H1 (cell line): ENCODE measurements around the gene CACNA1D. TPM values are rescaled to one million over a fixed set of nuclear protein-coding genes. Genes with fewer than 3 reads are reported as not detected.

Source experiments
- CTCF ChIA-PET: fragments of 300-600 bp; sonication (Branson Sonifier 250); formaldehyde crosslinking; loops from one replicate; lab custom pipeline; 2021; ENCODE audit not compliant: partially characterized antibody; lab: Charles Lee
- POLR2A ChIA-PET: fragments of 300-600 bp; sonication (Branson Sonifier 250); formaldehyde crosslinking; loops from one replicate; lab custom pipeline; 2021; ENCODE audit warnings: inconsistent platforms; ENCODE audit not compliant: partially characterized antibody; lab: Charles Lee
- DNase-seq, 2 experiments: peaks; one replicate each; pipeline versions ENCODE4 v3.0.0 to v3.0.0-alpha.2; 2010 to 2022; ENCODE audit warnings: low spot score in 2 of 2, low read depth in 1 of 2, mixed read lengths in 1 of 2
- FAIRE-seq: peaks from 2 replicates; lab custom pipeline; 2011; peaks lifted over from hg19 to GRCh38; lab: Jason Lieb, UNC
- H2AFZ ChIP-seq: 2 replicates; pipeline ENCODE4 v1.8.1; 2012; ENCODE audit warnings: low read length, inconsistent platforms
- H2AK5ac ChIP-seq: 2 replicates; pipeline ENCODE4 v1.6.1; 2013; ENCODE audit warnings: low read depth, low read length
- H2BK120ac ChIP-seq: replicated peaks from 2 replicates; pipeline ENCODE3; 2013; ENCODE audit warnings: low read depth, low read length, inconsistent platforms
- H2BK12ac ChIP-seq: 2 replicates; pipeline ENCODE4 v1.6.1; 2013; ENCODE audit warnings: low read depth, low read length
- H2BK15ac ChIP-seq: 2 replicates; pipeline ENCODE4 v1.6.1; 2013; ENCODE audit warnings: low read length
- H2BK20ac ChIP-seq: 2 replicates; pipeline ENCODE4 v1.6.1; 2013; ENCODE audit warnings: low read length
- H2BK5ac ChIP-seq: 2 replicates; pipeline ENCODE4 v1.6.1; 2013; ENCODE audit warnings: low read depth, low read length
- H3K14ac ChIP-seq: 2 replicates; pipeline ENCODE4 v1.6.1; 2013; ENCODE audit warnings: inconsistent platforms; ENCODE audit not compliant: insufficient read length
- H3K18ac ChIP-seq: 2 replicates; pipeline ENCODE4 v1.6.1; 2013; ENCODE audit warnings: low read length; ENCODE audit errors: extremely low read depth
- H3K23ac ChIP-seq: 2 replicates; pipeline ENCODE4 v1.6.1; 2013; ENCODE audit warnings: inconsistent platforms; ENCODE audit not compliant: insufficient read length
- H3K23me2 ChIP-seq: 2 replicates; pipeline ENCODE4 v1.6.1; 2013; ENCODE audit warnings: low read depth, low read length
- H3K27ac ChIP-seq: 2 replicates; pipeline ENCODE4 v1.6.1; 2011; ENCODE audit warnings: low read depth, low read length, inconsistent platforms
- H3K27me3 ChIP-seq, 4 experiments: replicated peaks in 1 of 4; 1 replicate in 1 of 4; 2 replicates in 3 of 4; pipeline versions ENCODE4 v1.6.1 to v1.8.1; 2011 to 2013; ENCODE audit warnings: low read length in 3 of 4, mild to moderate bottlenecking in 3 of 4, inconsistent platforms in 2 of 4, mixed read lengths in 2 of 4, moderate library complexity in 1 of 4; ENCODE audit not compliant: control insufficient read depth in 3 of 4, insufficient read depth in 3 of 4; ENCODE audit errors: extremely low read depth in 1 of 4
- H3K36me3 ChIP-seq, 4 experiments: 2 replicates each; pipeline versions ENCODE4 v1.6.1 to v1.8.1; 2011 to 2013; ENCODE audit warnings: mild to moderate bottlenecking in 4 of 4, low read length in 3 of 4, moderate library complexity in 2 of 4, control low read depth in 1 of 4, inconsistent platforms in 1 of 4; ENCODE audit not compliant: insufficient read depth in 4 of 4, control insufficient read depth in 2 of 4
- H3K4ac ChIP-seq: replicated peaks from 2 replicates; pipeline ENCODE3; 2013; ENCODE audit warnings: low read length, low read depth, mixed read lengths, inconsistent platforms; ENCODE audit not compliant: insufficient read length
- H3K4me1 ChIP-seq, 4 experiments: replicated peaks in 1 of 4; 1 replicate in 1 of 4; 2 replicates in 3 of 4; pipeline versions ENCODE4 v1.6.1 to v1.8.1; 2011 to 2013; ENCODE audit warnings: low read length in 3 of 4, inconsistent platforms in 2 of 4, mixed read lengths in 1 of 4; ENCODE audit not compliant: insufficient read depth in 4 of 4, control insufficient read depth in 3 of 4
- H3K4me2 ChIP-seq, 2 experiments: 2 replicates each; pipeline versions ENCODE4 v1.6.1 to v1.8.1; 2011 to 2013; ENCODE audit warnings: low read depth in 2 of 2, low read length in 2 of 2, control low read depth in 1 of 2, inconsistent platforms in 1 of 2, mild to moderate bottlenecking in 1 of 2; ENCODE audit not compliant: insufficient read depth in 1 of 2
- H3K4me3 ChIP-seq, 4 experiments: fragments of 200-600, 300-600 bp in 1 of 4; sonication (generic), shearing (Covaris generic), sonication (Bioruptor Twin) in 1 of 4; 2 replicates each; pipeline versions ENCODE4 v1.5.1 to v1.8.1; 2011 to 2016; ENCODE audit warnings: low read length in 4 of 4, low read depth in 3 of 4, control low read depth in 2 of 4, inconsistent platforms in 2 of 4, mild to moderate bottlenecking in 2 of 4, mixed read lengths in 1 of 4, moderate library complexity in 1 of 4; ENCODE audit not compliant: insufficient read depth in 2 of 4; ENCODE audit errors: extremely low read depth in 1 of 4
- H3K56ac ChIP-seq: replicated peaks from 2 replicates; pipeline ENCODE3; 2013; ENCODE audit warnings: low read depth, mild to moderate bottlenecking, mixed read lengths, low read length, inconsistent platforms; ENCODE audit not compliant: insufficient read length
- H3K79me1 ChIP-seq: 2 replicates; pipeline ENCODE4 v1.6.1; 2013; ENCODE audit warnings: low read depth, low read length, control low read depth
- H3K79me2 ChIP-seq, 2 experiments: 2 replicates each; pipeline versions ENCODE4 v1.6.1 to v1.8.1; 2012 to 2013; ENCODE audit warnings: low read length in 2 of 2, mild to moderate bottlenecking in 2 of 2, inconsistent platforms in 1 of 2; ENCODE audit not compliant: insufficient read depth in 2 of 2, control insufficient read depth in 1 of 2
- H3K9ac ChIP-seq, 4 experiments: replicated peaks in 1 of 4; 1 replicate in 1 of 4; 2 replicates in 3 of 4; pipeline versions ENCODE4 v1.6.1 to v1.8.1; 2011 to 2013; ENCODE audit warnings: low read depth in 3 of 4, low read length in 3 of 4, control low read depth in 2 of 4, mild to moderate bottlenecking in 2 of 4, moderate library complexity in 2 of 4, inconsistent platforms in 1 of 4; ENCODE audit errors: extremely low read depth in 1 of 4
- H3K9me3 ChIP-seq, 2 experiments: 2 replicates each; pipeline versions ENCODE4 v1.6.1 to v1.8.1; 2012 to 2013; ENCODE audit warnings: mild to moderate bottlenecking in 2 of 2, moderate library complexity in 2 of 2, control low read depth in 1 of 2, inconsistent platforms in 1 of 2, low read depth in 1 of 2, low read length in 1 of 2, mixed read lengths in 1 of 2; ENCODE audit not compliant: insufficient read depth in 2 of 2
- H4K20me1 ChIP-seq, 2 experiments: replicated peaks in 1 of 2; 2 replicates each; pipeline versions ENCODE3 to v1.8.1; 2011 to 2013; ENCODE audit warnings: inconsistent platforms in 2 of 2, low read length in 2 of 2, mild to moderate bottlenecking in 1 of 2; ENCODE audit not compliant: insufficient read depth in 2 of 2, control insufficient read depth in 1 of 2
- H4K5ac ChIP-seq: 2 replicates; pipeline ENCODE4 v1.6.1; 2013; ENCODE audit warnings: low read length, low read depth, mixed read lengths, inconsistent platforms; ENCODE audit not compliant: insufficient read length
- H4K8ac ChIP-seq: 2 replicates; pipeline ENCODE4 v1.8.0; 2013; ENCODE audit warnings: mild to moderate bottlenecking, moderate library complexity, low read length, inconsistent platforms; ENCODE audit not compliant: insufficient read depth; ENCODE audit errors: extremely low read depth
- H4K91ac ChIP-seq: replicated peaks from 2 replicates; pipeline ENCODE3; 2013; ENCODE audit warnings: low read length, mixed read lengths, inconsistent platforms; ENCODE audit not compliant: insufficient read length
- ATF3 ChIP-seq: IDR thresholded peaks from 2 replicates; pipeline ENCODE4 v1.6.1; 2011; ENCODE audit warnings: low read depth, mild to moderate bottlenecking, low read length; ENCODE audit not compliant: insufficient read depth
- BACH1 ChIP-seq: IDR thresholded peaks from 2 replicates; pipeline ENCODE4 v1.6.1; 2012; ENCODE audit warnings: low read length, improper control_type of control experiment
- BRCA1 ChIP-seq: IDR thresholded peaks from 2 replicates; pipeline ENCODE4 v1.6.1; 2012; ENCODE audit warnings: low read depth, low read length, improper control_type of control experiment
- CBX5 ChIP-seq: fragments of 300-800, 300-1000 bp; sonication (generic); IDR thresholded peaks from 2 replicates; pipeline ENCODE4 v1.7.1; 2016; ENCODE audit warnings: antibody characterized with exemption, low read length, low read depth
- CEBPB ChIP-seq: IDR thresholded peaks from 2 replicates; pipeline ENCODE4 v1.6.1; 2012; ENCODE audit warnings: low read depth, low read length
- FOSL1 ChIP-seq: IDR thresholded peaks from 2 replicates; pipeline ENCODE4 v1.6.1; 2011; ENCODE audit warnings: mild to moderate bottlenecking, low read depth, low read length, moderate library complexity; ENCODE audit not compliant: insufficient read depth
- MAFK ChIP-seq: IDR thresholded peaks from 2 replicates; pipeline ENCODE4 v1.6.1; 2012; ENCODE audit warnings: low read depth, mild to moderate bottlenecking, improper control_type of control experiment, low read length
- MAX ChIP-seq: IDR thresholded peaks from 2 replicates; pipeline ENCODE4 v1.6.1; 2012; ENCODE audit warnings: inconsistent platforms
- POLR2A ChIP-seq, 2 experiments: IDR thresholded peaks; 1 replicate in 1 of 2; 2 replicates in 1 of 2; pipeline ENCODE4 v1.6.1; 2011; ENCODE audit warnings: low read depth in 2 of 2, low read length in 2 of 2, mild to moderate bottlenecking in 2 of 2; ENCODE audit errors: control extremely low read depth in 1 of 2
- POU5F1 ChIP-seq: IDR thresholded peaks from 2 replicates; pipeline ENCODE4 v1.6.1; 2011; ENCODE audit warnings: low read depth, mild to moderate bottlenecking, low read length, moderate library complexity
- RBBP5 ChIP-seq: IDR thresholded peaks from 2 replicates; pipeline ENCODE4 v1.7.1; 2012; ENCODE audit warnings: low read depth, mild to moderate bottlenecking, inconsistent platforms, low read length, moderate library complexity, borderline replicate concordance
- RXRA ChIP-seq: IDR thresholded peaks from 2 replicates; pipeline ENCODE4 v1.6.1; 2011; ENCODE audit warnings: low read depth, mild to moderate bottlenecking, low read length, moderate library complexity; ENCODE audit not compliant: insufficient read depth
- SAP30 ChIP-seq: fragments of 300-600 bp; sonication (generic); IDR thresholded peaks from 2 replicates; pipeline ENCODE4 v1.7.1; 2012; ENCODE audit warnings: low read length, moderate library complexity, mild to moderate bottlenecking, inconsistent platforms; ENCODE audit not compliant: insufficient read depth, insufficient replicate concordance
- TAF7 ChIP-seq: optimal IDR thresholded peaks from 2 replicates; pipeline ENCODE3; 2011; ENCODE audit warnings: low read depth, mild to moderate bottlenecking, inconsistent platforms, low read length, moderate library complexity, borderline replicate concordance
- ZNF274 ChIP-seq: IDR thresholded peaks from 2 replicates; pipeline ENCODE4 v1.7.0; 2012; ENCODE audit warnings: low read length, borderline replicate concordance; ENCODE audit errors: extremely low read depth
- WGBS, 2 experiments: shearing (Covaris generic) in 1 of 2; methylation state at CpG; one replicate each; pipeline versions ENCODE4 v1.1.6 to v1.1.7; 2013 to 2015; ENCODE audit warnings: low lambda C conversion rate in 2 of 2, mixed read lengths in 2 of 2, inconsistent platforms in 1 of 2, low coverage in 1 of 2, missing lambda C conversion rate in 1 of 2; ENCODE audit not compliant: insufficient replicate concordance in 2 of 2, insufficient coverage in 1 of 2, insufficient read length in 1 of 2; ENCODE audit errors: extremely low coverage in 1 of 2, missing lambda C conversion rate in 1 of 2; 5-methylcytosine and 5-hydroxymethylcytosine counted together
- polyA plus RNA-seq, 7 experiments: library from polyadenylated mRNA; depleted of rRNA in 3 of 7; stranded (reverse) in 5 of 7; unstranded in 2 of 7; fragments of >200 nt in 5 of 7; fragments of 200-250 nt in 2 of 7; gene quantifications; 1 replicate in 5 of 7; 2 replicates in 1 of 7; 4 replicates in 1 of 7; pipeline versions ENCODE4 v1.2.1 to v1.2.3, GENCODE V29; 2011 to 2013; ENCODE audit warnings: missing spikeins in 2 of 7, mixed read lengths in 2 of 7
- total RNA-seq: library from RNA; stranded (reverse); fragmentation: NEBNext Ultra II Directional; extraction: Animal tissue kit (Norgen Biotek cat#: 25700); gene quantifications from 2 replicates; pipeline ENCODE4 v1.2.1, GENCODE V29; 2021

The CACNA1D gene
- total and polyA plus RNA-seq, 2 of the 8 experiments (the other 6 are each of a cell fraction or from before 2014, with no cell fraction given) = 2.0 to 2.9 TPM

- H2BK5ac ChIP-seq = no peak overlapping the region
- FAIRE-seq (no peak), DNase-seq (peak in 1 of 2 experiments; percentile 17)
- no peak overlapping the region for H4K5ac ChIP-seq
- no peak overlapping the region for H3K4ac ChIP-seq
- H2BK15ac ChIP-seq = no peak overlapping the region
- no peaks in the 10 kb centered on the region for H3K23me2 ChIP-seq
- CTCF ChIA-PET = no interaction called here
- no peak overlapping the region for H4K8ac ChIP-seq
- no peaks in the 10 kb centered on the region for H3K36me3 ChIP-seq
- POLR2A ChIA-PET = no interaction called here
- no peaks in the 10 kb centered on the region for H3K79me1 ChIP-seq
- H4K20me1 ChIP-seq = no peaks in the 10 kb centered on the region
- no peaks in the 10 kb centered on the region for H3K79me2 ChIP-seq
- H2AFZ ChIP-seq = no peak overlapping the region
- no peak overlapping the region for H3K4me3 ChIP-seq
- H3K27ac ChIP-seq = no peak overlapping the region
- no peak overlapping the region for H3K4me2 ChIP-seq
- H3K14ac ChIP-seq = no peak overlapping the region
- no peak overlapping the region for H2BK120ac ChIP-seq
- 84% methylated on average over 5 of the region's 5 CpGs; no CpG with 5 or more reads in 1 of the 2 experiments for WGBS, 2 experiments
- H3K27me3 ChIP-seq = no peaks in the 10 kb centered on the region
- H3K9me3 ChIP-seq = no peaks in the 10 kb centered on the region
- no peak overlapping the region for H4K91ac ChIP-seq
- no peak overlapping the region for H3K9ac ChIP-seq
- H3K4me1 ChIP-seq = peaks cover 0 to 7% (median 0%) of the 10 kb centered on the region in 4 experiments; a peak in 2 of 7 replicates
- no peak overlapping the region for H3K18ac ChIP-seq
- H2BK12ac ChIP-seq = no peak overlapping the region
- no peak overlapping the region for H2BK20ac ChIP-seq
- H2AK5ac ChIP-seq = no peak overlapping the region
- no peak overlapping the region for H3K23ac ChIP-seq
- H3K56ac ChIP-seq = no peak overlapping the region
- no peak for TF ChIP-seq BRCA1
- TF ChIP-seq FOSL1 = no peak
- no peak for TF ChIP-seq RXRA
- no peak for TF ChIP-seq TAF7
- TF ChIP-seq RBBP5 = no peak
- TF ChIP-seq MAFK = no peak
- TF ChIP-seq CBX5 = no peak
- no peak for TF ChIP-seq SAP30
- no peak for TF ChIP-seq ZNF274
- TF ChIP-seq ATF3 = no peak
- TF ChIP-seq POU5F1 = no peak
- no peak for TF ChIP-seq BACH1
- no peak for TF ChIP-seq CEBPB
- TF ChIP-seq MAX = no peak
- no peak for TF ChIP-seq POLR2A (IDR thresholded peaks at IDR 0.05; ENCODE audit: control extremely low read depth in 1 of 2, low read depth in 2 of 2, low read length in 2 of 2)
Measured at GRCh38 chr3:53618936-53619335, 124.5 kb downstream of the CACNA1D start.
